Measurements from ENCODE around the gene CDKN2B-AS1. TPM values are rescaled to one million over a fixed set of nuclear protein-coding genes. Genes with fewer than 3 reads are reported as not detected.

The CDKN2B-AS1 gene
- total RNA-seq, 1 donor = 9.5 TPM

- DNase-seq (ENCODE audit: low read depth) = peak; percentile 75
- no peak overlapping the region for H3K4me3 ChIP-seq (ENCODE audit: low read depth, low read length)
Observed at GRCh38 chr9:22116758-22117157, 122.2 kb downstream of the CDKN2B-AS1 start.

GRCh38 chr9:22117511-22118384, 123.2 kb downstream of the CDKN2B-AS1 start:
- TF ChIP-seq CTCF (IDR thresholded peaks at IDR 0.05; ENCODE audit: insufficient read depth, low read depth, low read length) = no peak
- H3K4me3 ChIP-seq (ENCODE audit: low read depth, low read length) = no peak overlapping the region
- DNase-seq (ENCODE audit: low read depth) = peak; percentile 44

More at GRCh38 chr9:22116758-22117157, 122.2 kb downstream of the CDKN2B-AS1 start:
- no peak for TF ChIP-seq CTCF (IDR thresholded peaks at IDR 0.05; ENCODE audit: insufficient read depth, low read depth, low read length)

GRCh38 chr9:22118810-22119521, 124.4 kb downstream of the CDKN2B-AS1 start:
- no peak for TF ChIP-seq CTCF (IDR thresholded peaks at IDR 0.05; ENCODE audit: insufficient read depth, low read depth, low read length)
- DNase-seq (ENCODE audit: low read depth) = no peak
- no peak overlapping the region for H3K4me3 ChIP-seq (ENCODE audit: low read depth, low read length)

GRCh38 chr9:22119522-22120158, 125.0 kb downstream of the CDKN2B-AS1 start:
- TF ChIP-seq CTCF (IDR thresholded peaks at IDR 0.05; ENCODE audit: insufficient read depth, low read depth, low read length) = peak; percentile 61
- no peak overlapping the region for H3K4me3 ChIP-seq (ENCODE audit: low read depth, low read length)
- peak; percentile 39 for DNase-seq (ENCODE audit: low read depth)

GRCh38 chr9:22120159-22120549, 125.6 kb downstream of the CDKN2B-AS1 start:
- no peak for DNase-seq (ENCODE audit: low read depth)
- no peak for TF ChIP-seq CTCF (IDR thresholded peaks at IDR 0.05; ENCODE audit: insufficient read depth, low read depth, low read length)
- H3K4me3 ChIP-seq (ENCODE audit: low read depth, low read length) = no peak overlapping the region

- no peak for DNase-seq (ENCODE audit: low read depth)
- H3K4me3 ChIP-seq (ENCODE audit: low read depth, low read length) = no peak overlapping the region
- no peak for TF ChIP-seq CTCF (IDR thresholded peaks at IDR 0.05; ENCODE audit: insufficient read depth, low read depth, low read length)
Observed at GRCh38 chr9:22120595-22120994, 126.0 kb downstream of the CDKN2B-AS1 start.
